GM13976 (cell line): ENCODE measurements around the gene WDR4.

Experiments used
- DNase-seq: peaks from one replicate; pipeline ENCODE4 v3.0.0; 2012; ENCODE audit warnings: low spot score
- in situ Hi-C: fragments of 300-500 bp; cut with MboI; formaldehyde crosslinking; loops from one replicate; pipeline ENCODE4 v1.12.0; 2022; ENCODE audit warnings: low sequenced_read_pairs, mixed read lengths, inconsistent platforms; ENCODE audit not compliant: unreplicated experiment
- TF ChIP-seq, protein P1 (sequence below): IDR thresholded peaks from 2 replicates; pipeline ENCODE4 v1.5.1; 2012; ENCODE audit warnings: borderline replicate concordance, mild to moderate bottlenecking; ENCODE audit not compliant: insufficient read depth; ENCODE audit errors: extremely low read depth, missing control alignments, control extremely low read depth

The WDR4 gene

DNA sequence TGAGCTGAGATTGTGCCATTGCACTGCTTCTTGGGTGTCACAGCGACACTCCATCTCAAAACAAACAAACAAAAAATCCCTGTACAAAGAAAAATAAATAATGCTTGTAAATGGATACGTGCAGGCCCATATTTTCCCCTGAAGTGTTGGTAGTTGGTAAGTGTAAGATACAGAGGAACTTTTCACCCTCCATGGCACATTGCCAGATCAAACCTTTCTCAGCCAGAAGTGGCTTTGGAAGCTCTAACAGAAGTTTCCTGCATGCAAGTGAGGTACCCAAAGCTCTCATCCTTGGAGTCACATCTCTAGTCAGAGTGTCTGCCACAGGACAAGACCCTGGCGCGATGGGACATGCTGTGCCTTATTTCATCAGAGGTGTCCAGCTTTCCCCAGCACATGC, 21.1 kb upstream of the WDR4 start:
- no peak for DNase-seq
- TF ChIP-seq, protein P1, sequence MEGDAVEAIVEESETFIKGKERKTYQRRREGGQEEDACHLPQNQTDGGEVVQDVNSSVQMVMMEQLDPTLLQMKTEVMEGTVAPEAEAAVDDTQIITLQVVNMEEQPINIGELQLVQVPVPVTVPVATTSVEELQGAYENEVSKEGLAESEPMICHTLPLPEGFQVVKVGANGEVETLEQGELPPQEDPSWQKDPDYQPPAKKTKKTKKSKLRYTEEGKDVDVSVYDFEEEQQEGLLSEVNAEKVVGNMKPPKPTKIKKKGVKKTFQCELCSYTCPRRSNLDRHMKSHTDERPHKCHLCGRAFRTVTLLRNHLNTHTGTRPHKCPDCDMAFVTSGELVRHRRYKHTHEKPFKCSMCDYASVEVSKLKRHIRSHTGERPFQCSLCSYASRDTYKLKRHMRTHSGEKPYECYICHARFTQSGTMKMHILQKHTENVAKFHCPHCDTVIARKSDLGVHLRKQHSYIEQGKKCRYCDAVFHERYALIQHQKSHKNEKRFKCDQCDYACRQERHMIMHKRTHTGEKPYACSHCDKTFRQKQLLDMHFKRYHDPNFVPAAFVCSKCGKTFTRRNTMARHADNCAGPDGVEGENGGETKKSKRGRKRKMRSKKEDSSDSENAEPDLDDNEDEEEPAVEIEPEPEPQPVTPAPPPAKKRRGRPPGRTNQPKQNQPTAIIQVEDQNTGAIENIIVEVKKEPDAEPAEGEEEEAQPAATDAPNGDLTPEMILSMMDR, result no peak
- in situ Hi-C loops, result no loop called here

DNA sequence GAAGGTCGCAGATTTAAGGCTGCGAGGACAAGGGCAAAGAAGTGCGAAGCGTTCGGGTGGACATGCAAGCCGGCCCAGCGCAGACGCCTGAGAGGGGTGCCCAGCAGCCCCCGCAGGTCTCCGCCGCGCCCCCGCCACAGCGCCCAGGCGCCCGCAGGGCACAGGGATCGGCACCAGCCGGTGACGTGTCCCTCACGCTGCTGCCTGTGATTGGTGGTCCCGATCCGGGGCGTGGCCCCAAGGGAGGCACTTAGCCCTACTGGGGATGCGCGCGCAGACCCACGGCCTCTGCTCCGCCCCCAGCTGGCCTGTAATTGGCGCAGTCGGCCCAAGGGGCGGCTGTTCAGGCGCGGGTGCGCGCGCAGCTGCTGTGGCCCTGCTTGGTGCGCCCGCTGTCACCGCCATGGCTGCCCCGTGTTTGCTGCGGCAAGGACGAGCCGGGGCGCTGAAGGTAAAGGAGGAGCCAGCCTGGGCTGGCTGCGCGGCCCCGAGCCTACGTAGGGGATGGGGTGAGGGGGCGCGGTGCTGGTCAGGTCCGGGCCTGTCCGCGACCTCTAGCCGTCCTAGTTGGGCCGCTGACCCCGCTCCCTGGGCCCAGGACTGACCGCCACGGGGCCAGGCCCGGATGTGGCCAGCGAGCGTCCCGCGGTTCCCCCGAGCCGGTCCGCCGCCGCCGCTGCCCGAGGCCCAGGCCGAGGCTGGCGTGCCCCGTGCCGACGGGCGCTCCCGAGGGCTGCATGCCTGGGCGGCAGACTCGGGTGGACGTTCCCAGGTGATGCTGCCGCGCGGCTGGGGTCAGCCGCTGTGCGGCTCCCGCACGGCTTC, 13.8 kb upstream of the WDR4 start, which contains the start of gene NDUFV3:
NDUFV3 (plus strand) TSS at position 379 of the 825 bp plus-strand sequence; CDS start at position 404, 25 bp downstream.
- peak; percentile 100 for DNase-seq
- TF ChIP-seq, protein P1, result no peak
- in situ Hi-C loops, result no loop called here

DNA sequence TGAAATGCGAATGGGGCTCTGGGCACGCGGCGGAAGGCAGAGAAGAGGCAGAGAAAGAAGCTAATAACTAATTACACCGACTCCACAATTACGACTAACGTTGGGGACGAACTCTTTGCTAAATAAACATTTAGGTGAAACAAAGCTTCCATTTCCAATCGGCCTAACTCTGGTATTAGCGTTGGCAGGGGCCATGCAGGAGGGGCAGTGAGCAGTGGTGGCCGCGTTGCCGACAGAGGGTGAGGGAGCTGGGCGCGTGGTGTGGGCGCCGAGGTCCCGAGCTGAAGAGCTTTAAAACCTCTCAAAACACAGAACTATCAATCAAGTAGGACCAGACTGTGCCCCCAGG, 13.2 kb upstream of the WDR4 start:
- DNase-seq, result no peak
- in situ Hi-C loops, result no loop called here
- TF ChIP-seq, protein P1, result no peak

DNA sequence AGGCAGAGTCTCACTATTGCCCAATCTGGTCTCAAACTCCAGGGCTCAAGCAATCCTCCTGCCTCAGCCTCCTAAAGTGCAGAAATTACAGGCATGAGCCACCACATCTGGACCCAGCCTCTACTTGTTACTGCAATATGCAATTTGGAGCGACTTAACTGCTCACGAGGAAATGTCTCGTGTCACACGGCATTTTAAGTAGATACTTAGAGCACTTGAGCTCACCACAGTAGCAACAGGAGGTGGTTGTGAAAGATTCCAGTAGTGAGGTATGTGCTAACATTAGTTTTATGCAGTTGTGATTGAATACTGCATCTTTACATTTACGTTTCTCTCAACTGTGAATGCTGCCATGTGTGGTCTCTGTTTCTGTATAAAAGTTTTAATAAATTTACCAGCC, 8.0 kb upstream of the WDR4 start:
- in situ Hi-C loops, result no loop called here
- DNase-seq, result no peak
- TF ChIP-seq, protein P1, result no peak

DNA sequence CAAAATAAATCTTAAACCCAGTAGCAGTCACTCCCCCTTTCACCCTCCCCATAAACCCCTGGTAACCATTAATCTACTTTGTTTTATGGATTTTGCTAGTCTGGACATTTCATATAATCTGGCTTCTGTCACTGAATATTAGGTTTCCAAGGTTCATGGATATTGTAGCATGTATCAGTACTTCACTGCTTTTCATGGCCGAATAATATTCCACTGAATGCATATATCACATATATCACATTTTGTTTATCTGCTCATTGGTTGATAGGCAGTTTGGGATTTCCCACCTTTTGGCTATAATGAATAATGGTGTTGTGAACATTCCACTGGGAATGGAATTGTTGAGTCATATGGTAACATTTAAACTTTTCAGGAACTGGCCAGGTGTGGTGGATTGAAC, 4.6 kb upstream of the WDR4 start:
- no peak for DNase-seq
- TF ChIP-seq, protein P1, result no peak
- in situ Hi-C loops, result no loop called here

DNA sequence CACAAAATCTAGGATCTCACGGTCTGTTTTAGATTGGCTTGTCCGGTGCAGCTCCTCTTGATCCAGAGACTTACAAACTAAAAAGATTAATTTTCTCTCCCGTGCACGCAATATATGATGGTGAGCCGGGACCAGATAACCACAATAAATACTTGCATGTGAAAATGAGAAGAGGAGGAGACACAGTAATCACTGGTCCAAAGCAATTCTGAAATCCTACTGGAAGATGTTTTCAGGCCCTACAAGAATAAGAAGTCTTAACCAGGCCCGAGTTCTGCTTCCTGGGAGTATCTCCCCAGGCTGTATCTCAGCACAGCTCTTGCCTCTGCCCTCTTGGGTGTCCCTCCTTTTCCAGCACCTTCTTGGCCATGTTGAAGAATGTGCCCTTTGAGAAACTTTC, 1.0 kb upstream of the WDR4 start:
- in situ Hi-C loops, result no loop called here
- DNase-seq, result no peak
- TF ChIP-seq, protein P1, result no peak
